PC-9 (cell line): ENCODE measurements around the gene ANKRD9. TPM values are rescaled to one million over a fixed set of nuclear protein-coding genes. Genes with fewer than 3 reads are reported as not detected.

Experiments
- BruUV-seq: library from RNA; stranded (reverse); fragments of 400-500 nt; replicated peaks from 2 replicates; lab custom pipeline; 2021; lab: Mats Ljungman, UMichigan
- CTCF ChIA-PET: fragments of 300-600 bp; sonication (Branson Sonifier 250); formaldehyde crosslinking; loops from one replicate; lab custom pipeline; 2022; ENCODE audit warnings: antibody characterized with exemption; lab: Charles Lee
- POLR2A ChIA-PET: fragments of 300-600 bp; sonication (Branson Sonifier 250); formaldehyde crosslinking; loops from one replicate; lab custom pipeline; 2022; ENCODE audit warnings: antibody characterized with exemption; ENCODE audit not compliant: unreplicated experiment; lab: Charles Lee
- DNase-seq, 2 experiments: peaks; one replicate each; pipeline versions ENCODE4 v3.0.0 to v3.0.0-alpha.2; 2015 to 2022; ENCODE audit warnings: mixed read lengths in 1 of 2
- H2AFZ ChIP-seq: fragments of 200-600 bp; sonication (generic); 2 replicates; pipeline ENCODE4 v1.8.1; 2017; ENCODE audit warnings: antibody characterized with exemption
- H3F3A ChIP-seq: fragments of 200-600 bp; sonication (generic); 2 replicates; pipeline ENCODE4 v1.8.1; 2017; ENCODE audit warnings: antibody characterized with exemption, mild to moderate bottlenecking, low read depth; ENCODE audit not compliant: insufficient read depth
- H3K27ac ChIP-seq: fragments of 200-600 bp; sonication (generic); 2 replicates; pipeline ENCODE4 v1.6.1; 2016; ENCODE audit warnings: mixed run types
- H3K27me3 ChIP-seq: fragments of 200-600 bp; sonication (generic); 2 replicates; pipeline ENCODE4 v1.6.1; 2016; ENCODE audit warnings: low read depth, mixed run types; ENCODE audit not compliant: insufficient read depth
- H3K36me3 ChIP-seq: fragments of 200-600 bp; sonication (generic); 2 replicates; pipeline ENCODE4 v1.6.1; 2016; ENCODE audit warnings: low read depth, mixed run types
- H3K4me1 ChIP-seq: fragments of 200-600 bp; sonication (generic); replicated peaks from 2 replicates; pipeline ENCODE4 v1.6.1; 2016; ENCODE audit warnings: mixed run types; ENCODE audit not compliant: insufficient read depth
- H3K4me2 ChIP-seq: fragments of 200-600 bp; sonication (generic); 2 replicates; pipeline ENCODE4 v1.6.1; 2017; ENCODE audit warnings: mixed run types
- H3K4me3 ChIP-seq: fragments of 200-600 bp; sonication (generic); 2 replicates; pipeline ENCODE4 v1.6.1; 2016; ENCODE audit warnings: mixed run types
- H3K79me2 ChIP-seq: fragments of 200-600 bp; sonication (generic); 2 replicates; pipeline ENCODE4 v1.6.1; 2017; ENCODE audit warnings: low read depth, mixed run types
- H3K9me2 ChIP-seq: fragments of 200-600 bp; sonication (generic); 2 replicates; pipeline ENCODE4 v1.8.1; 2017; ENCODE audit warnings: mild to moderate bottlenecking; ENCODE audit not compliant: insufficient read depth
- H3K9me3 ChIP-seq: fragments of 200-600 bp; sonication (generic); 2 replicates; pipeline ENCODE4 v1.8.1; 2016; ENCODE audit warnings: low read depth; ENCODE audit not compliant: insufficient read depth
- H4K20me1 ChIP-seq: fragments of 200-600 bp; sonication (generic); 2 replicates; pipeline ENCODE4 v1.8.1; 2017; ENCODE audit not compliant: insufficient read depth
- CTCF ChIP-seq: fragments of 200-600 bp; sonication (generic); conservative IDR thresholded peaks from 2 replicates; pipeline ENCODE4 v1.6.1; 2017; ENCODE audit warnings: mixed run types, antibody characterized with exemption, mild to moderate bottlenecking, moderate library complexity
- EZH2 ChIP-seq: fragments of 200-600 bp; sonication (generic); IDR thresholded peaks from 2 replicates; pipeline ENCODE4 v1.8.0; 2017; ENCODE audit warnings: antibody characterized with exemption, low read depth
- intact Hi-C: fragments of 100-400 bp; cut with micrococcal nuclease; formaldehyde crosslinking; loops from one replicate; pipeline ENCODE4 v1.10.0; 2022; ENCODE audit not compliant: unreplicated experiment
- total RNA-seq: library from RNA; stranded (reverse); gene quantifications from 2 replicates; pipeline ENCODE4 v1.2.3, GENCODE V29; 2021

The ANKRD9 gene
- total RNA-seq, 1 experiment from 2014 or later: 44.6 TPM

- DNase-seq: no peak
Measured at GRCh38 chr14:102500158-102500662, 9.4 kb downstream of the ANKRD9 start.

DNA sequence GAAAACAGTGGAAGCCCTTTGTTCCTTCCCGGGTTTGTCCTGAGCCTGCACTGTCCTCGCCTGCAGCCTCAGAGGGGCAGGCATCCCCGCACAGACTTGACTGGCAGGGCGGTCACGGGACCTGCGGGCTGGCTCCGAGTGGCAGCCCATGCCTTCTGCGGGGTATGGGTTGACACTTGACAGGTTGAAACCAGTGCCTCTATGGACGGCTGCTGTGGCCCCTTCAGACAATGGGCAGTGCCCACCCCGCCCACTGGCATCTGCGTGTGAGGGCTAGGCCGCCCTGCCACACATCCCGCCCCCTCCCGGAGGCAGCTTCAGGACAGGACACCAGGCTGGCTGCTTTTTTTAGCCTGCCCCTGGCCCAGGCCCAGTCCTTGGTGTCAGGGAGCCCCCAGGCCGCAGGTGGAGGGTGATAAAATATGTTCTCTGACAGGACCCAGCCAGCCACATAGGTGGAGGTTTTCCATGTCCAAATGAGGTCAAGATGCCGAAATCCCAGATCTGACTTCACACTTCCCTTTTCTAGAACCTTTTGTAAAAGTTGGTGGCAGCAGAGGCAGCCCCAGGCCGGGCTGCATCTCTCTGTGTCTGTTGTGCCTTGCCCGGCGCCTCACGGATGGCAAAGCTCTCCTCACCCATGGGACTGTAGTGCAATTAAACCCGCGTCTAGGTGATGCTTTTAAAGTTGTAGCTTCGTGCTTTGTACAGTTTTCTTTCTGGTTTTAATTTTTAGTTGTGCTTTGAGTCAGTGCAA, 10.0 kb downstream of the ANKRD9 start:
- POLR2A ChIA-PET: no interaction called here
- H3F3A ChIP-seq: peaks cover 22% of the 10 kb centered on the region
- intact Hi-C loops: no loop called here
- no peaks in the 10 kb centered on the region for H3K9me3 ChIP-seq
- no peaks in the 10 kb centered on the region for H3K4me1 ChIP-seq
- H3K27me3 ChIP-seq: no peaks in the 10 kb centered on the region
- TF ChIP-seq CTCF (no peak), EZH2 (no peak)
- no peak overlapping the region for H2AFZ ChIP-seq
- H3K36me3 ChIP-seq: no peaks in the 10 kb centered on the region
- H3K79me2 ChIP-seq: no peaks in the 10 kb centered on the region
- H3K27ac ChIP-seq: no peak overlapping the region
- no peak for DNase-seq
- no peak overlapping the region for H3K4me2 ChIP-seq
- no peaks in the 10 kb centered on the region for H3K9me2 ChIP-seq
- CTCF ChIA-PET: no interaction called here
- no TSS peak for BruUV-seq
- H4K20me1 ChIP-seq: no peaks in the 10 kb centered on the region
- no peak overlapping the region for H3K4me3 ChIP-seq

More at GRCh38 chr14:102500158-102500662, 9.4 kb downstream of the ANKRD9 start:
- no TSS peak for BruUV-seq
- Histone ChIP-seq H3K4me2 (no peak overlapping the region), H2AFZ (no peak overlapping the region), H3K27ac (no peak overlapping the region), H3K9me3 (no peaks in the 10 kb centered on the region), H3K9me2 (no peaks in the 10 kb centered on the region), H3K4me1 (no peaks in the 10 kb centered on the region), H3K27me3 (no peaks in the 10 kb centered on the region), H3F3A (peaks cover 22% of the 10 kb centered on the region), H4K20me1 (no peaks in the 10 kb centered on the region), H3K4me3 (no peak overlapping the region), H3K79me2 (no peaks in the 10 kb centered on the region), H3K36me3 (no peaks in the 10 kb centered on the region)
- intact Hi-C loops: no loop called here
- CTCF ChIA-PET: no interaction called here
- POLR2A ChIA-PET: no interaction called here
- no peak for TF ChIP-seq EZH2
- TF ChIP-seq CTCF: no peak

GRCh38 chr14:102498678-102499265, 10.8 kb downstream of the ANKRD9 start:
- Histone ChIP-seq H3K79me2 (no peaks in the 10 kb centered on the region), H3K27ac (no peak overlapping the region), H3K4me2 (no peak overlapping the region), H3K27me3 (no peaks in the 10 kb centered on the region), H4K20me1 (no peaks in the 10 kb centered on the region), H3K4me1 (no peaks in the 10 kb centered on the region), H3K9me2 (no peaks in the 10 kb centered on the region), H3F3A (peaks cover 22% of the 10 kb centered on the region), H3K36me3 (no peaks in the 10 kb centered on the region), H3K9me3 (no peaks in the 10 kb centered on the region), H2AFZ (no peak overlapping the region), H3K4me3 (no peak overlapping the region)
- CTCF ChIA-PET: no interaction called here
- TF ChIP-seq CTCF: no peak
- POLR2A ChIA-PET: no interaction called here
- no TSS peak for BruUV-seq
- no peak for DNase-seq
- intact Hi-C loops: no loop called here
